Activated naive CD4-positive, alpha-beta T cell treated with anti-CD3 and anti-CD28 coated beads, Interleukin-2, amount 50 U/mL, for 24 hours (primary cell): ENCODE data around the gene METTL9.
"Not testable (repeated sequence)": the region's sequence is repeated elsewhere in the genome, so short reads cannot be mapped to it uniquely, and the experiment has no call there.

ENCODE experiments used
- H3K27ac Mint-ChIP-seq: one replicate; pipeline ENCODE4 v1.8.0; 2021; ENCODE audit warnings: mild to moderate bottlenecking, mixed read lengths
- H3K27me3 Mint-ChIP-seq: one replicate; pipeline ENCODE4 v1.8.0; 2021; ENCODE audit warnings: mixed read lengths
- H3K36me3 Mint-ChIP-seq: one replicate; pipeline ENCODE4 v1.8.0; 2021; ENCODE audit warnings: mixed read lengths
- H3K4me1 Mint-ChIP-seq: one replicate; pipeline ENCODE4 v1.8.0; 2021; ENCODE audit warnings: mixed read lengths
- H3K4me3 Mint-ChIP-seq: one replicate; pipeline ENCODE4 v1.8.0; 2021; ENCODE audit warnings: mild to moderate bottlenecking, mixed read lengths
- H3K9me3 Mint-ChIP-seq: one replicate; pipeline ENCODE4 v1.8.0; 2021; ENCODE audit warnings: mixed read lengths

METTL9 gene

GRCh38 chr16:21631951-21632575 lies 32.7 kb downstream of the METTL9 start:
- Mint-ChIP-seq H3K4me1 (peaks cover 17% of the 10 kb centered on the region), H3K27ac (peak overlapping the region; percentile 41), H3K36me3 (peaks cover 12% of the 10 kb centered on the region)
- not testable (repeated sequence) for H3K27me3 Mint-ChIP-seq, H3K4me3 Mint-ChIP-seq, H3K9me3 Mint-ChIP-seq

- Mint-ChIP-seq H3K27ac (no peak overlapping the region), H3K4me3 (no peak overlapping the region), H3K36me3 (peaks cover 8% of the 10 kb centered on the region), H3K4me1 (peaks cover 28% of the 10 kb centered on the region), H3K9me3 (no peaks in the 10 kb centered on the region), H3K27me3 (no peaks in the 10 kb centered on the region)
These were observed 34.8 kb downstream of the METTL9 start for GRCh38 chr16:21634216-21634615.

- H3K36me3 Mint-ChIP-seq, H3K9me3 Mint-ChIP-seq: not testable (repeated sequence)
- H3K4me1 Mint-ChIP-seq, result peaks cover 31% of the 10 kb centered on the region
These were observed 36.3 kb downstream of the METTL9 start for GRCh38 chr16:21635694-21636093.

GRCh38 chr16:21637032-21637968 lies 37.9 kb downstream of the METTL9 start:
- Mint-ChIP-seq H3K27me3 (no peaks in the 10 kb centered on the region), H3K27ac (no peak overlapping the region), H3K4me1 (peaks cover 30% of the 10 kb centered on the region), H3K9me3 (no peaks in the 10 kb centered on the region), H3K4me3 (no peak overlapping the region), H3K36me3 (peaks cover 8% of the 10 kb centered on the region)

More at GRCh38 chr16:21635694-21636093, 36.3 kb downstream of the METTL9 start:
- not testable (repeated sequence) for H3K27me3 Mint-ChIP-seq, H3K4me3 Mint-ChIP-seq, H3K27ac Mint-ChIP-seq

- no peaks in the 10 kb centered on the region for H3K9me3 Mint-ChIP-seq
These were observed 39.2 kb downstream of the METTL9 start for GRCh38 chr16:21638573-21638975.

GRCh38 chr16:21639493-21639892 lies 40.1 kb downstream of the METTL9 start:
- Mint-ChIP-seq H3K4me1 (peaks cover 37% of the 10 kb centered on the region), H3K27me3 (no peaks in the 10 kb centered on the region), H3K4me3 (no peak overlapping the region), H3K36me3 (peaks cover 8% of the 10 kb centered on the region), H3K27ac (no peak overlapping the region), H3K9me3 (no peaks in the 10 kb centered on the region)

More at GRCh38 chr16:21638573-21638975, 39.2 kb downstream of the METTL9 start:
- H3K27ac Mint-ChIP-seq, result peak overlapping the region; percentile 43
- no peak overlapping the region for H3K4me3 Mint-ChIP-seq
- peaks cover 8% of the 10 kb centered on the region for H3K36me3 Mint-ChIP-seq
- peaks cover 30% of the 10 kb centered on the region for H3K4me1 Mint-ChIP-seq
- no peaks in the 10 kb centered on the region for H3K27me3 Mint-ChIP-seq

- no peak overlapping the region for H3K4me3 Mint-ChIP-seq
- H3K36me3 Mint-ChIP-seq, result no peaks in the 10 kb centered on the region
- H3K4me1 Mint-ChIP-seq, result peaks cover 54% of the 10 kb centered on the region
- no peak overlapping the region for H3K27ac Mint-ChIP-seq
- no peaks in the 10 kb centered on the region for H3K9me3 Mint-ChIP-seq
- H3K27me3 Mint-ChIP-seq, result no peaks in the 10 kb centered on the region
These were observed 42.5 kb downstream of the METTL9 start for GRCh38 chr16:21641916-21642315.

GRCh38 chr16:21642861-21643260 lies 43.5 kb downstream of the METTL9 start:
- Mint-ChIP-seq H3K9me3 (no peaks in the 10 kb centered on the region), H3K27me3 (no peaks in the 10 kb centered on the region), H3K27ac (no peak overlapping the region), H3K4me3 (no peak overlapping the region), H3K36me3 (no peaks in the 10 kb centered on the region), H3K4me1 (peaks cover 59% of the 10 kb centered on the region)

GRCh38 chr16:21643785-21644184 lies 44.4 kb downstream of the METTL9 start:
- no peaks in the 10 kb centered on the region for H3K36me3 Mint-ChIP-seq
- H3K27me3 Mint-ChIP-seq, result no peaks in the 10 kb centered on the region
- no peaks in the 10 kb centered on the region for H3K9me3 Mint-ChIP-seq
- H3K4me1 Mint-ChIP-seq, result peaks cover 58% of the 10 kb centered on the region
- peak overlapping the region; percentile 26 for H3K4me3 Mint-ChIP-seq
- peak overlapping the region; percentile 55 for H3K27ac Mint-ChIP-seq

GRCh38 chr16:21644674-21645073 lies 45.3 kb downstream of the METTL9 start:
- Mint-ChIP-seq H3K27ac (peak overlapping the region; percentile 89), H3K36me3 (no peaks in the 10 kb centered on the region), H3K27me3 (no peaks in the 10 kb centered on the region), H3K4me1 (peaks cover 52% of the 10 kb centered on the region), H3K4me3 (peak overlapping the region; percentile 86), H3K9me3 (no peaks in the 10 kb centered on the region)

- peak overlapping the region; percentile 89 for H3K27ac Mint-ChIP-seq
- no peaks in the 10 kb centered on the region for H3K9me3 Mint-ChIP-seq
- H3K36me3 Mint-ChIP-seq, result no peaks in the 10 kb centered on the region
- peak overlapping the region; percentile 86 for H3K4me3 Mint-ChIP-seq
- H3K27me3 Mint-ChIP-seq, result no peaks in the 10 kb centered on the region
- H3K4me1 Mint-ChIP-seq, result peaks cover 52% of the 10 kb centered on the region
These were observed 45.9 kb downstream of the METTL9 start for GRCh38 chr16:21645261-21645721.

GRCh38 chr16:21646091-21646490 lies 46.7 kb downstream of the METTL9 start:
- Mint-ChIP-seq H3K4me3 (peak overlapping the region; percentile 86), H3K27ac (peak overlapping the region; percentile 89), H3K9me3 (no peaks in the 10 kb centered on the region), H3K4me1 (peaks cover 51% of the 10 kb centered on the region), H3K36me3 (no peaks in the 10 kb centered on the region), H3K27me3 (no peaks in the 10 kb centered on the region)

GRCh38 chr16:21646721-21647561 lies 47.6 kb downstream of the METTL9 start:
- no peaks in the 10 kb centered on the region for H3K27me3 Mint-ChIP-seq
- no peaks in the 10 kb centered on the region for H3K9me3 Mint-ChIP-seq
- peaks cover 57% of the 10 kb centered on the region for H3K4me1 Mint-ChIP-seq
- peak overlapping the region; percentile 63 for H3K4me3 Mint-ChIP-seq
- no peaks in the 10 kb centered on the region for H3K36me3 Mint-ChIP-seq
- H3K27ac Mint-ChIP-seq, result peak overlapping the region; percentile 95

GRCh38 chr16:21647562-21648164 lies 48.3 kb downstream of the METTL9 start:
- Mint-ChIP-seq H3K27me3 (no peaks in the 10 kb centered on the region), H3K4me3 (peak overlapping the region; percentile 63), H3K36me3 (peaks cover 3% of the 10 kb centered on the region), H3K27ac (peak overlapping the region; percentile 95), H3K9me3 (no peaks in the 10 kb centered on the region), H3K4me1 (peaks cover 62% of the 10 kb centered on the region)

GRCh38 chr16:21649826-21650406 lies 50.5 kb downstream of the METTL9 start:
- not testable (repeated sequence) for H3K27ac Mint-ChIP-seq, H3K9me3 Mint-ChIP-seq, H3K36me3 Mint-ChIP-seq, H3K27me3 Mint-ChIP-seq, H3K4me3 Mint-ChIP-seq
- peaks cover 51% of the 10 kb centered on the region for H3K4me1 Mint-ChIP-seq
